MM.1S (cell line): ENCODE results near the gene MSI2.

ENCODE experiments used
- EZH2 ChIP-seq: fragments of 300-600 bp; sonication (generic); optimal IDR thresholded peaks from 2 replicates; pipeline ENCODE3; 2017; ENCODE audit warnings: low read depth, mild to moderate bottlenecking, antibody characterized with exemption, low read length, mixed read lengths
- TF ChIP-seq, protein P1 (sequence below): fragments of 300-600 bp; sonication (generic); IDR thresholded peaks from 2 replicates; pipeline ENCODE4 v1.5.1; 2016; ENCODE audit warnings: antibody characterized with exemption, low read length, mixed read lengths

DNA sequence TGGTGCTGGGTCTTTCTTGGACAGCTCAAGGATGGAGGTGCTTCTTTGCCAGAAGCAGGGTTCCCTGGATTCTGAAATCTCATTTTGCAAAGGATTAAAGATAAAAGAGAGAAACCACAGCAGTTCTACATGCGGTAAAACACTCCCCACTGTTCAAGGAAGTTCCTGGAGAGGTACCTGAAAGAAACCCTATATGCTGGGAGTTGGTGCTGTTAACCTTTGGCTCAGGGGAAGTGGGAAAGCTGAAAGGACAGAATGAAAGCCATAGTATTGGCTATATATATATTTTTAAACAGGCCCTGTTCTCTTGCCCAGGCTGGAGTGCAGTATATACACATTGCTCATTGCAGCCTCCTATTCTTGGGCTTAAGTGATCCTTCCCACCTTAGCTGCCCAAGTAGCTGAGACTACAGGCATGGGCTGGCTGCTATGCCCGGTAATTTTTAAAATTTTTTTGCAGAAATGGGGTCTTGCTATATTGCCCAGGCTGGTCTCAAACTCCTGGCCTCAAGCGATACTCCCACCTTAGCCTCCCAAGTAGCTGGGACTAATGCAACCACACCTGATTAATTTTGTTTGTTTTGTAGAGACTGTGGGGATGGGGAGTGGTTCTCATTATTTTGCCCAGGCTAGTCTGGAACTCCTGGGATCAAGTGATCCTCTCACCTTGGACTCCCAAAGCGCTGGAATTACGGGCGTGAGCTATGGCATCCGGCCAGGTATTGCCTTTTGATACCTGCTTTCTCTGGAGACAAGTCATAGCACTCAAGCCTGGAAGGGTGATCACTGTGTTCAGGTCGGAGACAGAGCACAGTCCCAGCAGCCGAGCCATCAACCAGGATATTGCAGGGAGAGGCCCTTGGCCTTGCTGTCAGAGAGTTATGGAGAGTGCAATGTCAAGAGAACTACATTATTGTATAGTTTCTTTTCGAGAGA lies 55.2 kb downstream of the MSI2 start:
- TF ChIP-seq EZH2 = no peak
- TF ChIP-seq, protein P1, sequence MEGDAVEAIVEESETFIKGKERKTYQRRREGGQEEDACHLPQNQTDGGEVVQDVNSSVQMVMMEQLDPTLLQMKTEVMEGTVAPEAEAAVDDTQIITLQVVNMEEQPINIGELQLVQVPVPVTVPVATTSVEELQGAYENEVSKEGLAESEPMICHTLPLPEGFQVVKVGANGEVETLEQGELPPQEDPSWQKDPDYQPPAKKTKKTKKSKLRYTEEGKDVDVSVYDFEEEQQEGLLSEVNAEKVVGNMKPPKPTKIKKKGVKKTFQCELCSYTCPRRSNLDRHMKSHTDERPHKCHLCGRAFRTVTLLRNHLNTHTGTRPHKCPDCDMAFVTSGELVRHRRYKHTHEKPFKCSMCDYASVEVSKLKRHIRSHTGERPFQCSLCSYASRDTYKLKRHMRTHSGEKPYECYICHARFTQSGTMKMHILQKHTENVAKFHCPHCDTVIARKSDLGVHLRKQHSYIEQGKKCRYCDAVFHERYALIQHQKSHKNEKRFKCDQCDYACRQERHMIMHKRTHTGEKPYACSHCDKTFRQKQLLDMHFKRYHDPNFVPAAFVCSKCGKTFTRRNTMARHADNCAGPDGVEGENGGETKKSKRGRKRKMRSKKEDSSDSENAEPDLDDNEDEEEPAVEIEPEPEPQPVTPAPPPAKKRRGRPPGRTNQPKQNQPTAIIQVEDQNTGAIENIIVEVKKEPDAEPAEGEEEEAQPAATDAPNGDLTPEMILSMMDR = no peak
